GM19099 (cell line): Measurements from ENCODE around the gene MLXIP.

Experiments
- POLR2A ChIP-seq: IDR thresholded peaks from 3 replicates; pipeline ENCODE4 v1.6.1; 2011; ENCODE audit warnings: low read depth; ENCODE audit not compliant: insufficient read length; ENCODE audit errors: extremely low read depth

MLXIP gene

GRCh38 chr12:122067548-122067947 is 11.0 kb upstream of the MLXIP start:
- TF ChIP-seq POLR2A = no peak

GRCh38 chr12:122067966-122068365 is 10.6 kb upstream of the MLXIP start:
- TF ChIP-seq POLR2A = no peak

- no peak for TF ChIP-seq POLR2A
Observed at GRCh38 chr12:122072031-122072970, 6.3 kb upstream of the MLXIP start.

GRCh38 chr12:122073815-122074214 is 4.7 kb upstream of the MLXIP start:
- TF ChIP-seq POLR2A = no peak

GRCh38 chr12:122076743-122077495 is 1.6 kb upstream of the MLXIP start:
- TF ChIP-seq POLR2A = no peak

- TF ChIP-seq POLR2A = no peak
Observed at GRCh38 chr12:122079033-122079531, 526 bp downstream of the MLXIP start.

GRCh38 chr12:122079532-122080081 is 1.1 kb downstream of the MLXIP start:
- no peak for TF ChIP-seq POLR2A

GRCh38 chr12:122080149-122081082 is 1.9 kb downstream of the MLXIP start:
- no peak for TF ChIP-seq POLR2A

GRCh38 chr12:122081083-122081696 is 2.6 kb downstream of the MLXIP start:
- TF ChIP-seq POLR2A = no peak

GRCh38 chr12:122081697-122082221 is 3.2 kb downstream of the MLXIP start:
- no peak for TF ChIP-seq POLR2A

GRCh38 chr12:122082621-122083356 is 4.2 kb downstream of the MLXIP start:
- TF ChIP-seq POLR2A = no peak

GRCh38 chr12:122084857-122085405 is 6.4 kb downstream of the MLXIP start:
- TF ChIP-seq POLR2A = no peak

- no peak for TF ChIP-seq POLR2A
Observed at GRCh38 chr12:122085591-122085990, 7.0 kb downstream of the MLXIP start.
